ENCODE data around the gene HSD17B2. TPM values are rescaled to one million over a fixed set of nuclear protein-coding genes. Genes with fewer than 3 reads are reported as not detected.

HSD17B2 gene
- total RNA-seq, 1 experiment from 2014 or later, result 0.55 TPM

- Mint-ChIP-seq H3K4me3 (no peak overlapping the region), H3K27ac (no peak overlapping the region), H3K36me3 (no peaks in the 10 kb centered on the region), H3K9me3 (no peaks in the 10 kb centered on the region), H3K27me3 (ENCODE audit: low read depth) (no peaks in the 10 kb centered on the region; the same call in 1 of the 2 replicates), H3K4me1 (no peaks in the 10 kb centered on the region)
- ChIA-PET CTCF (no interaction called here), POLR2A (no interaction called here)
- TF ChIP-seq FOXP1 (CRISPR knock-in tag; IDR thresholded peaks at IDR 0.05; ENCODE audit: borderline replicate concordance) (no peak), TP53 (CRISPR knock-in tag; IDR thresholded peaks at IDR 0.05) (no peak), CREB1 (CRISPR knock-in tag; IDR thresholded peaks at IDR 0.05) (no peak), AFF4 (CRISPR knock-in tag; IDR thresholded peaks at IDR 0.05; ENCODE audit: borderline replicate concordance) (no peak), ZNF532 (CRISPR knock-in tag; IDR thresholded peaks at IDR 0.05; ENCODE audit: borderline replicate concordance) (no peak), NR2C2 (CRISPR knock-in tag; IDR thresholded peaks at IDR 0.05) (no peak)
- TF ChIP-seq, protein P1, sequence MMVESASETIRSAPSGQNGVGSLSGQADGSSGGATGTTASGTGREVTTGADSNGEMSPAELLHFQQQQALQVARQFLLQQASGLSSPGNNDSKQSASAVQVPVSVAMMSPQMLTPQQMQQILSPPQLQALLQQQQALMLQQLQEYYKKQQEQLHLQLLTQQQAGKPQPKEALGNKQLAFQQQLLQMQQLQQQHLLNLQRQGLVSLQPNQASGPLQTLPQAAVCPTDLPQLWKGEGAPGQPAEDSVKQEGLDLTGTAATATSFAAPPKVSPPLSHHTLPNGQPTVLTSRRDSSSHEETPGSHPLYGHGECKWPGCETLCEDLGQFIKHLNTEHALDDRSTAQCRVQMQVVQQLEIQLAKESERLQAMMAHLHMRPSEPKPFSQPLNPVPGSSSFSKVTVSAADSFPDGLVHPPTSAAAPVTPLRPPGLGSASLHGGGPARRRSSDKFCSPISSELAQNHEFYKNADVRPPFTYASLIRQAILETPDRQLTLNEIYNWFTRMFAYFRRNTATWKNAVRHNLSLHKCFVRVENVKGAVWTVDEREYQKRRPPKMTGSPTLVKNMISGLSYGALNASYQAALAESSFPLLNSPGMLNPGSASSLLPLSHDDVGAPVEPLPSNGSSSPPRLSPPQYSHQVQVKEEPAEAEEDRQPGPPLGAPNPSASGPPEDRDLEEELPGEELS (CRISPR knock-in tag; IDR thresholded peaks at IDR 0.05), result no peak
- ATAC-seq, result no peak
- DNase-seq (ENCODE audit: low spot score), result no peak
Observed at GRCh38 chr16:82056550-82056896, 21.5 kb downstream of the HSD17B2 start.

DNA sequence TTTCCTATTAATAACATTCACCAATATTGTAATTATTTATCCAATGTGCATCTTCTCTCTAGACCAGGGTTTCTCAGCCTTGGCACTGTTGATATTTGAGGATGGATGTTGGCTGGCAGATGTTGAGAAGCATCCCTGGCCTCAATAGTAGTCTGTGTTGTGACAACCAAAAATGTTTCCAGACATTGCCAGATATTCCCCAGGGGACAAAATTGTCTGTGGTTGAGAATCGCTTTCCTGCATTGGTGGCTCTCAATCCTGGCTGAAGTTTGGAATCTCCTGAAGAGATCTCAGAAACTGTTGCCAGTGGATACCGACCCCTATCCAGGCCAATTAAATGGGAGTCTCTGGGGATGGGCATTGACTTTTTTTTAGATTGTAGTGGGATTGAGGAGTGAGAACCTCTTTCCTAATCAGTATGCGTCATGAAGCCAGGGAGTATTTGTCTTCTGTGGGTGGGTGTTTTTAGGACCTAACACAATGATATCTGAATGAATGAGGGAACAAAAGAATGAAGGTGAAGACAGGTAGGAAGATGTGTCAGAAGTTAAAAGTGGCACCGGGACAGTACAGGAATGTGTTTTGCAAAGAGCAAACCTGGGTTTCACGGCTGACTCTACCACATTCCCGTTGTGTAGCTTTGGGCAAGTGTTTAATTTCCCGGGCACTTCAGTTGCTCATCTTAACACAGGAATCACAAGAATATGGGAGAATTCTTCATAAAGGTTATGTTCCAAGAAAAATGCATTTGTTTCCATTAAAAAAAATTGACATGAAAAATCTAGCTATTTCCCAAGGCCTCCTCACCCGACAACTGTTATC, 24.3 kb downstream of the HSD17B2 start:
- ChIA-PET POLR2A (no interaction called here), CTCF (interaction anchor here (0.8 to 1.7 kb wide), 2 partner anchors 65 to 171 kb away, joined by 3 to 6 read pairs; no protein-coding TSS in a partner anchor)
- TF ChIP-seq CREB1 (CRISPR knock-in tag; IDR thresholded peaks at IDR 0.05), result no peak
- no peak for ATAC-seq
- no peaks in the 10 kb centered on the region for H3K36me3 Mint-ChIP-seq
- H3K4me3 Mint-ChIP-seq, result no peak overlapping the region
- H3K9me3 Mint-ChIP-seq, result no peaks in the 10 kb centered on the region
- H3K27ac Mint-ChIP-seq, result no peak overlapping the region
- H3K4me1 Mint-ChIP-seq, result no peaks in the 10 kb centered on the region
- no peak for DNase-seq (ENCODE audit: low spot score)
- peaks cover 2% of the 10 kb centered on the region for H3K27me3 Mint-ChIP-seq (ENCODE audit: low read depth)

GRCh38 chr16:82059983-82060421, 24.9 kb downstream of the HSD17B2 start:
- H3K36me3 Mint-ChIP-seq, result no peaks in the 10 kb centered on the region
- TF ChIP-seq, protein P2, sequence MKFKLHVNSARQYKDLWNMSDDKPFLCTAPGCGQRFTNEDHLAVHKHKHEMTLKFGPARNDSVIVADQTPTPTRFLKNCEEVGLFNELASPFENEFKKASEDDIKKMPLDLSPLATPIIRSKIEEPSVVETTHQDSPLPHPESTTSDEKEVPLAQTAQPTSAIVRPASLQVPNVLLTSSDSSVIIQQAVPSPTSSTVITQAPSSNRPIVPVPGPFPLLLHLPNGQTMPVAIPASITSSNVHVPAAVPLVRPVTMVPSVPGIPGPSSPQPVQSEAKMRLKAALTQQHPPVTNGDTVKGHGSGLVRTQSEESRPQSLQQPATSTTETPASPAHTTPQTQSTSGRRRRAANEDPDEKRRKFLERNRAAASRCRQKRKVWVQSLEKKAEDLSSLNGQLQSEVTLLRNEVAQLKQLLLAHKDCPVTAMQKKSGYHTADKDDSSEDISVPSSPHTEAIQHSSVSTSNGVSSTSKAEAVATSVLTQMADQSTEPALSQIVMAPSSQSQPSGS (CRISPR knock-in tag; IDR thresholded peaks at IDR 0.05; ENCODE audit: borderline replicate concordance, low read depth), result no peak
- no peak for TF ChIP-seq NFE2L1 (CRISPR knock-in tag; IDR thresholded peaks at IDR 0.05)
- TF ChIP-seq TCF7 (CRISPR knock-in tag; IDR thresholded peaks at IDR 0.05; ENCODE audit: low read depth), result no peak
- TF ChIP-seq JAZF1 (CRISPR knock-in tag; IDR thresholded peaks at IDR 0.05), result no peak
- TF ChIP-seq, protein P3, sequence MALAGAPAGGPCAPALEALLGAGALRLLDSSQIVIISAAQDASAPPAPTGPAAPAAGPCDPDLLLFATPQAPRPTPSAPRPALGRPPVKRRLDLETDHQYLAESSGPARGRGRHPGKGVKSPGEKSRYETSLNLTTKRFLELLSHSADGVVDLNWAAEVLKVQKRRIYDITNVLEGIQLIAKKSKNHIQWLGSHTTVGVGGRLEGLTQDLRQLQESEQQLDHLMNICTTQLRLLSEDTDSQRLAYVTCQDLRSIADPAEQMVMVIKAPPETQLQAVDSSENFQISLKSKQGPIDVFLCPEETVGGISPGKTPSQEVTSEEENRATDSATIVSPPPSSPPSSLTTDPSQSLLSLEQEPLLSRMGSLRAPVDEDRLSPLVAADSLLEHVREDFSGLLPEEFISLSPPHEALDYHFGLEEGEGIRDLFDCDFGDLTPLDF (CRISPR knock-in tag; IDR thresholded peaks at IDR 0.05), result no peak
- TF ChIP-seq ZNF317 (CRISPR knock-in tag; IDR thresholded peaks at IDR 0.05; ENCODE audit: borderline replicate concordance, low read depth), result no peak

More at GRCh38 chr16:82059983-82060421, 24.9 kb downstream of the HSD17B2 start:
- H3K27ac Mint-ChIP-seq, result no peak overlapping the region
- no peaks in the 10 kb centered on the region for H3K9me3 Mint-ChIP-seq
- H3K4me1 Mint-ChIP-seq, result no peaks in the 10 kb centered on the region
- CTCF ChIA-PET, result interaction anchor here (0.8 to 1.7 kb wide), 2 partner anchors 66 to 170 kb away, joined by 3 to 6 read pairs; no protein-coding TSS in a partner anchor
- no peak overlapping the region for H3K4me3 Mint-ChIP-seq
- DNase-seq (ENCODE audit: low spot score), result no peak
- ATAC-seq, result no peak
- peaks cover 3% of the 10 kb centered on the region; the same call in 1 of the 2 replicates for H3K27me3 Mint-ChIP-seq (ENCODE audit: low read depth)
- POLR2A ChIA-PET, result no interaction called here

All from WTC11 (cell line).